ENCODE results near the gene NCOA4. TPM values are rescaled to one million over a fixed set of nuclear protein-coding genes. Genes with fewer than 3 reads are reported as not detected.

Gene NCOA4
- total and polyA plus RNA-seq, 9 donors: 52.8 to 172 (median 89.4) TPM

- Histone ChIP-seq H3K36me3 (no peaks in the 10 kb centered on the region), H3K27ac (no peak overlapping the region), H3K27me3 (no peaks in the 10 kb centered on the region), H3K4me3 (no peak overlapping the region), H3K4me1 (ENCODE audit: insufficient read depth) (no peaks in the 10 kb centered on the region), H3K9me3 (no peaks in the 10 kb centered on the region)
- no peak for DNase-seq
- no peak for TF ChIP-seq POLR2A (IDR thresholded peaks at IDR 0.05)
- no peak for TF ChIP-seq EP300 (IDR thresholded peaks at IDR 0.05)
- TF ChIP-seq CTCF (IDR thresholded peaks at IDR 0.05): no peak
- WGBS, 3 donors: 86 to 90% (median 88%) methylated on average over 8 of the region's 8 CpGs
- intact Hi-C loops (cut with DNase I): no loop called here
These were observed 6.8 kb upstream of the NCOA4 start for GRCh38 chr10:46037107-46037825.

GRCh38 chr10:46035923-46036849, 5.8 kb upstream of the NCOA4 start:
- Histone ChIP-seq H3K27me3 (no peaks in the 10 kb centered on the region), H3K36me3 (no peaks in the 10 kb centered on the region), H3K27ac (no peak overlapping the region), H3K9me3 (no peaks in the 10 kb centered on the region), H3K4me3 (no peak overlapping the region), H3K4me1 (ENCODE audit: insufficient read depth) (no peaks in the 10 kb centered on the region)
- peak in 1 of 5 donors; percentile 20 for DNase-seq
- 32 to 35% (median 34%) methylated on average over 8 of the region's 8 CpGs for WGBS, 3 donors
- intact Hi-C loops (cut with DNase I): no loop called here
- TF ChIP-seq EP300 (IDR thresholded peaks at IDR 0.05) (no peak), POLR2A (IDR thresholded peaks at IDR 0.05) (no peak), CTCF (IDR thresholded peaks at IDR 0.05) (no peak)

GRCh38 chr10:46033602-46034011, 3.2 kb upstream of the NCOA4 start:
- Histone ChIP-seq H3K4me1 (ENCODE audit: insufficient read depth) (peaks cover 3% of the 10 kb centered on the region), H3K27ac (no peak overlapping the region), H3K4me3 (no peak overlapping the region), H3K27me3 (no peaks in the 10 kb centered on the region), H3K36me3 (no peaks in the 10 kb centered on the region), H3K9me3 (no peaks in the 10 kb centered on the region)
- intact Hi-C loops (cut with DNase I): no loop called here
- no peak for TF ChIP-seq EP300 (IDR thresholded peaks at IDR 0.05)
- no peak for TF ChIP-seq POLR2A (IDR thresholded peaks at IDR 0.05)
- TF ChIP-seq CTCF (IDR thresholded peaks at IDR 0.05): no peak
- no peak for DNase-seq

- intact Hi-C loops (cut with DNase I): no loop called here
- TF ChIP-seq CTCF (IDR thresholded peaks at IDR 0.05) (no peak), POLR2A (IDR thresholded peaks at IDR 0.05) (no peak), EP300 (IDR thresholded peaks at IDR 0.05) (no peak)
- 78 to 90% (median 86%) methylated on average over 6 of the region's 6 CpGs for WGBS, 3 donors
These were observed 1.5 kb upstream of the NCOA4 start for GRCh38 chr10:46031648-46032532.

More at GRCh38 chr10:46031648-46032532, 1.5 kb upstream of the NCOA4 start:
- Histone ChIP-seq H3K36me3 (no peaks in the 10 kb centered on the region), H3K4me1 (ENCODE audit: insufficient read depth) (peaks cover 9% of the 10 kb centered on the region), H3K9me3 (no peaks in the 10 kb centered on the region), H3K4me3 (no peak overlapping the region), H3K27me3 (no peaks in the 10 kb centered on the region), H3K27ac (no peak overlapping the region)
- no peak for DNase-seq

Measured in ovary (tissue), 9 donors.